Measurements from ENCODE around the gene IL13.

IL13 gene

GRCh38 chr5:132639706-132640130 lies 18.3 kb upstream of the IL13 start:
- Histone ChIP-seq H3K4me3 (ENCODE audit: low read length) (no peak overlapping the region), H3K9me2 (replicated peaks; ENCODE audit: control insufficient read depth, low read length) (no peaks in the 10 kb centered on the region), H3K9me3 (ENCODE audit: control insufficient read depth, insufficient read depth, low read length) (no peaks in the 10 kb centered on the region), H4K20me1 (ENCODE audit: control insufficient read depth, insufficient read depth, low read depth, low read length) (no peaks in the 10 kb centered on the region), H3K4me1 (ENCODE audit: control insufficient read depth, low read length) (no peaks in the 10 kb centered on the region), H3K4me2 (ENCODE audit: low read length) (no peak overlapping the region), H3K27ac (ENCODE audit: low read depth, low read length) (no peak overlapping the region), H3K36me3 (ENCODE audit: control insufficient read depth, low read length) (peaks cover 80% of the 10 kb centered on the region), H3K27me3 (ENCODE audit: control insufficient read depth, low read length) (no peaks in the 10 kb centered on the region), H3F3A (ENCODE audit: control insufficient read depth, insufficient read depth) (no peaks in the 10 kb centered on the region), H3K79me2 (ENCODE audit: control insufficient read depth, low read length) (no peaks in the 10 kb centered on the region)
- TF ChIP-seq CTCF (IDR thresholded peaks at IDR 0.05; ENCODE audit: low read depth, low read length, poor library complexity, severe bottlenecking) (no peak), EZH2phosphoT487 (IDR thresholded peaks at IDR 0.05; ENCODE audit: borderline replicate concordance, low read length) (no peak)

- no peaks in the 10 kb centered on the region for H3K79me2 ChIP-seq (ENCODE audit: control insufficient read depth, low read length)
- no peak for TF ChIP-seq EZH2phosphoT487 (IDR thresholded peaks at IDR 0.05; ENCODE audit: borderline replicate concordance, low read length)
- no peak for TF ChIP-seq CTCF (IDR thresholded peaks at IDR 0.05; ENCODE audit: low read depth, low read length, poor library complexity, severe bottlenecking)
- no peak overlapping the region for H3K4me3 ChIP-seq (ENCODE audit: low read length)
- H3K27ac ChIP-seq (ENCODE audit: low read depth, low read length): no peak overlapping the region
- no peaks in the 10 kb centered on the region for H3K4me1 ChIP-seq (ENCODE audit: control insufficient read depth, low read length)
- no peaks in the 10 kb centered on the region for H3K9me2 ChIP-seq (replicated peaks; ENCODE audit: control insufficient read depth, low read length)
- no peaks in the 10 kb centered on the region for H3K27me3 ChIP-seq (ENCODE audit: control insufficient read depth, low read length)
- peaks cover 71% of the 10 kb centered on the region for H3K36me3 ChIP-seq (ENCODE audit: control insufficient read depth, low read length)
- no peak overlapping the region for H3K4me2 ChIP-seq (ENCODE audit: low read length)
- no peaks in the 10 kb centered on the region for H4K20me1 ChIP-seq (ENCODE audit: control insufficient read depth, insufficient read depth, low read depth, low read length)
- H3F3A ChIP-seq (ENCODE audit: control insufficient read depth, insufficient read depth): no peaks in the 10 kb centered on the region
- H3K9me3 ChIP-seq (ENCODE audit: control insufficient read depth, insufficient read depth, low read length): no peaks in the 10 kb centered on the region
Measured at GRCh38 chr5:132640613-132641012, 17.4 kb upstream of the IL13 start.

- TF ChIP-seq CTCF (IDR thresholded peaks at IDR 0.05; ENCODE audit: low read depth, low read length, poor library complexity, severe bottlenecking) (no peak), EZH2phosphoT487 (IDR thresholded peaks at IDR 0.05; ENCODE audit: borderline replicate concordance, low read length) (no peak)
- Histone ChIP-seq H3K27me3 (ENCODE audit: control insufficient read depth, low read length) (no peaks in the 10 kb centered on the region), H3K4me1 (ENCODE audit: control insufficient read depth, low read length) (no peaks in the 10 kb centered on the region), H3K36me3 (ENCODE audit: control insufficient read depth, low read length) (peaks cover 65% of the 10 kb centered on the region), H3F3A (ENCODE audit: control insufficient read depth, insufficient read depth) (no peaks in the 10 kb centered on the region), H3K4me2 (ENCODE audit: low read length) (no peak overlapping the region), H4K20me1 (ENCODE audit: control insufficient read depth, insufficient read depth, low read depth, low read length) (no peaks in the 10 kb centered on the region), H3K79me2 (ENCODE audit: control insufficient read depth, low read length) (no peaks in the 10 kb centered on the region), H3K9me3 (ENCODE audit: control insufficient read depth, insufficient read depth, low read length) (no peaks in the 10 kb centered on the region), H3K9me2 (replicated peaks; ENCODE audit: control insufficient read depth, low read length) (no peaks in the 10 kb centered on the region), H3K27ac (ENCODE audit: low read depth, low read length) (no peak overlapping the region), H3K4me3 (ENCODE audit: low read length) (no peak overlapping the region)
Measured at GRCh38 chr5:132641241-132641723, 16.7 kb upstream of the IL13 start.
